HepG2 (cell line): ENCODE measurements around the gene GMNN. TPM values are rescaled to one million over a fixed set of nuclear protein-coding genes. Genes with fewer than 3 reads are reported as not detected.
A peak's percentile ranks its signal among the peaks of the same experiment; 100 is the strongest.

Experiments used
- BCL6 ChIP-seq: IDR thresholded peaks from 2 replicates; pipeline ENCODE4 v1.6.1; 2016; ENCODE audit warnings: missing genetic modification reagents, missing compliant biosample characterization
- HNF4A ChIP-seq: sonication (generic); formaldehyde crosslinking; IDR thresholded peaks from 2 replicates; pipeline ENCODE4 v1.4.0; 2020; ENCODE audit warnings: missing genetic modification reagents
- RARA ChIP-seq: IDR thresholded peaks from 2 replicates; pipeline ENCODE4 v1.6.1; 2016; ENCODE audit warnings: missing genetic modification reagents, missing compliant biosample characterization
- TBX3 ChIP-seq: fragments of 450-650 bp; IDR thresholded peaks from 2 replicates; pipeline ENCODE4 v1.6.1; 2017; ENCODE audit warnings: antibody characterized with exemption, mild to moderate bottlenecking, inconsistent platforms, borderline replicate concordance
- ZBTB1 ChIP-seq: sonication (generic); formaldehyde crosslinking; IDR thresholded peaks from 2 replicates; pipeline ENCODE4 v1.4.0; 2020; ENCODE audit warnings: missing genetic modification reagents, borderline replicate concordance
- ZMYM4 ChIP-seq: sonication (generic); formaldehyde crosslinking; IDR thresholded peaks from 2 replicates; pipeline ENCODE4 v1.8.1; 2023; ENCODE audit warnings: mild to moderate bottlenecking, missing genetic modification reagents
- ZNF230 ChIP-seq: sonication (generic); formaldehyde crosslinking; IDR thresholded peaks from 2 replicates; pipeline ENCODE4 v1.4.0; 2020; ENCODE audit warnings: mild to moderate bottlenecking, missing genetic modification reagents
- ZNF264 ChIP-seq: sonication (generic); formaldehyde crosslinking; IDR thresholded peaks from 2 replicates; pipeline ENCODE4 v1.4.0; 2020; ENCODE audit warnings: missing genetic modification reagents
- ZNF567 ChIP-seq: sonication (generic); formaldehyde crosslinking; IDR thresholded peaks from 2 replicates; pipeline ENCODE4 v1.8.1; 2023; ENCODE audit warnings: mild to moderate bottlenecking, missing genetic modification reagents, borderline replicate concordance
- ZNF569 ChIP-seq: sonication (generic); formaldehyde crosslinking; IDR thresholded peaks from 2 replicates; pipeline ENCODE4 v1.5.0; 2020; ENCODE audit warnings: mild to moderate bottlenecking, missing genetic modification reagents, moderate library complexity, borderline replicate concordance
- ZNF660 ChIP-seq: sonication (generic); formaldehyde crosslinking; IDR thresholded peaks from 2 replicates; pipeline ENCODE4 v1.5.1; 2020; ENCODE audit warnings: mild to moderate bottlenecking, low read depth, missing genetic modification reagents, borderline replicate concordance
- ZNF790 ChIP-seq: sonication (generic); formaldehyde crosslinking; IDR thresholded peaks from 2 replicates; pipeline ENCODE4 v1.8.0; 2022; ENCODE audit warnings: missing genetic modification reagents, mild to moderate bottlenecking, borderline replicate concordance
- polyA plus RNA-seq, 8 experiments: library from polyadenylated mRNA; depleted of rRNA in 3 of 8; stranded (reverse) in 7 of 8; unstranded in 1 of 8; fragments of >200 nt; fragmentation: Illumina TruSeq in 4 of 8; extraction: Trizol in 4 of 8; gene quantifications; 2 replicates each; pipeline versions ENCODE4 v1.2.1 to v1.2.3, GENCODE V29; 2011 to 2016; ENCODE audit warnings: low read depth in 4 of 8, missing spikeins in 1 of 8, mixed read lengths in 1 of 8; ENCODE audit not compliant: insufficient read depth in 1 of 8
- total RNA-seq, 5 experiments: library from RNA; depleted of rRNA; stranded (reverse); fragments of >200 nt; fragmentation: Illumina TruSeq; extraction: Trizol; gene quantifications; 2 replicates each; pipeline ENCODE4 v1.2.3, GENCODE V29; 2016; ENCODE audit warnings: low read depth in 1 of 5
- TF ChIP-seq, protein P1 (sequence below): sonication (generic); formaldehyde crosslinking; IDR thresholded peaks from 2 replicates; pipeline ENCODE4 v1.5.1; 2020; ENCODE audit warnings: missing genetic modification reagents, mild to moderate bottlenecking, borderline replicate concordance
- TF ChIP-seq, protein P2 (sequence below): sonication (generic); formaldehyde crosslinking; IDR thresholded peaks from 2 replicates; pipeline ENCODE4 v1.5.0; 2020; ENCODE audit warnings: mild to moderate bottlenecking, missing genetic modification reagents
- TF ChIP-seq, protein P3 (sequence below): sonication (generic); formaldehyde crosslinking; IDR thresholded peaks from 2 replicates; pipeline ENCODE4 v1.4.0; 2020; ENCODE audit warnings: missing genetic modification reagents
- TF ChIP-seq, protein P4 (sequence below): sonication (generic); formaldehyde crosslinking; IDR thresholded peaks from 2 replicates; pipeline ENCODE4 v1.5.1; 2020; ENCODE audit warnings: mild to moderate bottlenecking, missing genetic modification reagents
- TF ChIP-seq, protein P5 (sequence below): sonication (generic); formaldehyde crosslinking; IDR thresholded peaks from 2 replicates; pipeline ENCODE4 v1.5.0; 2020; ENCODE audit warnings: mild to moderate bottlenecking, missing genetic modification reagents

Gene GMNN
- total and polyA plus RNA-seq, 2 of the 13 experiments (the other 11 are each of a cell fraction or from before 2014, with no cell fraction given) = 61.8 to 154 TPM

DNA sequence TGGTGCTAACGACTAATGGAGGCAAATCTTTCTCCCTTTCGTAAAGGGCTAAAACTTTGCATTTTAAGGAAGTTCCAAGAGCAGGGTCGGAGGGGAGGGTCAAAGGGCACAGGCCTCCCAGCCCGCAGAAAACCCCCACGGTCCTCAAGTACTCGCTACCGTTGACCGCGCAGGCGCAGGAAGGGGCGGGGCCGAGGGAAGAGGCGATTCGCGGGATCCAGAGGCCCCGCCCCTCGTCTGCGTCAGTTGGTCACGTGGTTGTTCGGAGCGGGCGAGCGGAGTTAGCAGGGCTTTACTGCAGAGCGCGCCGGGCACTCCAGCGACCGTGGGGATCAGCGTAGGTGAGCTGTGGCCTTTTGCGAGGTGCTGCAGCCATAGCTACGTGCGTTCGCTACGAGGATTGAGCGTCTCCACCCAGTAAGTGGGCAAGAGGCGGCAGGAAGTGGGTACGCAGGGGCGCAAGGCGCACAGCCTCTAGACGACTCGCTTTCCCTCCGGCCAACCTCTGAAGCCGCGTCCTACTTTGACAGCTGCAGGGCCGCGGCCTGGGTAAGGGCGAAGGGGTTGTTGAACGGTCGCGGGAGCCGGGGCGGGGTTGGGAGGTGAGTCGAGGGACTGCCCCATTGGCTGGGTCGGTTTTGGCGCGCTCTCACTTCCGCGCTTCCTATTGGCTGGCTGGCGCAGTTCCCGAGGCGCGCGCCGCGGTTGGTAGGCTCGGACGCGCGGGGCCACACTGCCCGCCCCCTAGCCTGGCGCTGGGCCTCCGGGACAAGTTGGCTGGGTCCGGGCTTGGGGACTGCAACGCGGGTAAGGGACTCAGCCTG is at the start of gene GMNN (continued):
- TF ChIP-seq, protein P1, sequence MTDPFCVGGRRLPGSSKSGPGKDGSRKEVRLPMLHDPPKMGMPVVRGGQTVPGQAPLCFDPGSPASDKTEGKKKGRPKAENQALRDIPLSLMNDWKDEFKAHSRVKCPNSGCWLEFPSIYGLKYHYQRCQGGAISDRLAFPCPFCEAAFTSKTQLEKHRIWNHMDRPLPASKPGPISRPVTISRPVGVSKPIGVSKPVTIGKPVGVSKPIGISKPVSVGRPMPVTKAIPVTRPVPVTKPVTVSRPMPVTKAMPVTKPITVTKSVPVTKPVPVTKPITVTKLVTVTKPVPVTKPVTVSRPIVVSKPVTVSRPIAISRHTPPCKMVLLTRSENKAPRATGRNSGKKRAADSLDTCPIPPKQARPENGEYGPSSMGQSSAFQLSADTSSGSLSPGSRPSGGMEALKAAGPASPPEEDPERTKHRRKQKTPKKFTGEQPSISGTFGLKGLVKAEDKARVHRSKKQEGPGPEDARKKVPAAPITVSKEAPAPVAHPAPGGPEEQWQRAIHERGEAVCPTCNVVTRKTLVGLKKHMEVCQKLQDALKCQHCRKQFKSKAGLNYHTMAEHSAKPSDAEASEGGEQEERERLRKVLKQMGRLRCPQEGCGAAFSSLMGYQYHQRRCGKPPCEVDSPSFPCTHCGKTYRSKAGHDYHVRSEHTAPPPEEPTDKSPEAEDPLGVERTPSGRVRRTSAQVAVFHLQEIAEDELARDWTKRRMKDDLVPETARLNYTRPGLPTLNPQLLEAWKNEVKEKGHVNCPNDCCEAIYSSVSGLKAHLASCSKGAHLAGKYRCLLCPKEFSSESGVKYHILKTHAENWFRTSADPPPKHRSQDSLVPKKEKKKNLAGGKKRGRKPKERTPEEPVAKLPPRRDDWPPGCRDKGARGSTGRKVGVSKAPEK (CRISPR knock-in tag) = no peak
- TF ChIP-seq, protein P2, sequence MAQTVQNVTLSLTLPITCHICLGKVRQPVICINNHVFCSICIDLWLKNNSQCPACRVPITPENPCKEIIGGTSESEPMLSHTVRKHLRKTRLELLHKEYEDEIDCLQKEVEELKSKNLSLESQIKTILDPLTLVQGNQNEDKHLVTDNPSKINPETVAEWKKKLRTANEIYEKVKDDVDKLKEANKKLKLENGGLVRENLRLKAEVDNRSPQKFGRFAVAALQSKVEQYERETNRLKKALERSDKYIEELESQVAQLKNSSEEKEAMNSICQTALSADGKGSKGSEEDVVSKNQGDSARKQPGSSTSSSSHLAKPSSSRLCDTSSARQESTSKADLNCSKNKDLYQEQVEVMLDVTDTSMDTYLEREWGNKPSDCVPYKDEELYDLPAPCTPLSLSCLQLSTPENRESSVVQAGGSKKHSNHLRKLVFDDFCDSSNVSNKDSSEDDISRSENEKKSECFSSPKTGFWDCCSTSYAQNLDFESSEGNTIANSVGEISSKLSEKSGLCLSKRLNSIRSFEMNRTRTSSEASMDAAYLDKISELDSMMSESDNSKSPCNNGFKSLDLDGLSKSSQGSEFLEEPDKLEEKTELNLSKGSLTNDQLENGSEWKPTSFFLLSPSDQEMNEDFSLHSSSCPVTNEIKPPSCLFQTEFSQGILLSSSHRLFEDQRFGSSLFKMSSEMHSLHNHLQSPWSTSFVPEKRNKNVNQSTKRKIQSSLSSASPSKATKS (CRISPR knock-in tag) = peak; percentile 97
- TF ChIP-seq HNF4A (peak; percentile 76), ZMYM4 (CRISPR knock-in tag) (peak; percentile 99), ZNF230 (CRISPR knock-in tag) (peak; percentile 95), ZNF567 (no peak; the same call in 1 of the 2 replicates), ZBTB1 (CRISPR knock-in tag) (no peak), TBX3 (peak; percentile 15; the same call in 1 of the 2 replicates), ZNF660 (peak; percentile 29; the same call in 1 of the 2 replicates), RARA (CRISPR knock-in tag) (peak; percentile 36; the same call in 1 of the 2 replicates), ZNF569 (peak; percentile 97; the same call in 1 of the 2 replicates), BCL6 (CRISPR knock-in tag) (peak; percentile 20), ZNF264 (CRISPR knock-in tag) (peak; percentile 46; the same call in 1 of the 2 replicates), ZNF790 (CRISPR knock-in tag) (0 out of 2 replicates have a peak, but pooled peaks have one; percentile 20)
- TF ChIP-seq, protein P3, sequence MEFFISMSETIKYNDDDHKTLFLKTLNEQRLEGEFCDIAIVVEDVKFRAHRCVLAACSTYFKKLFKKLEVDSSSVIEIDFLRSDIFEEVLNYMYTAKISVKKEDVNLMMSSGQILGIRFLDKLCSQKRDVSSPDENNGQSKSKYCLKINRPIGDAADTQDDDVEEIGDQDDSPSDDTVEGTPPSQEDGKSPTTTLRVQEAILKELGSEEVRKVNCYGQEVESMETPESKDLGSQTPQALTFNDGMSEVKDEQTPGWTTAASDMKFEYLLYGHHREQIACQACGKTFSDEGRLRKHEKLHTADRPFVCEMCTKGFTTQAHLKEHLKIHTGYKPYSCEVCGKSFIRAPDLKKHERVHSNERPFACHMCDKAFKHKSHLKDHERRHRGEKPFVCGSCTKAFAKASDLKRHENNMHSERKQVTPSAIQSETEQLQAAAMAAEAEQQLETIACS = peak; percentile 62
- TF ChIP-seq, protein P4, sequence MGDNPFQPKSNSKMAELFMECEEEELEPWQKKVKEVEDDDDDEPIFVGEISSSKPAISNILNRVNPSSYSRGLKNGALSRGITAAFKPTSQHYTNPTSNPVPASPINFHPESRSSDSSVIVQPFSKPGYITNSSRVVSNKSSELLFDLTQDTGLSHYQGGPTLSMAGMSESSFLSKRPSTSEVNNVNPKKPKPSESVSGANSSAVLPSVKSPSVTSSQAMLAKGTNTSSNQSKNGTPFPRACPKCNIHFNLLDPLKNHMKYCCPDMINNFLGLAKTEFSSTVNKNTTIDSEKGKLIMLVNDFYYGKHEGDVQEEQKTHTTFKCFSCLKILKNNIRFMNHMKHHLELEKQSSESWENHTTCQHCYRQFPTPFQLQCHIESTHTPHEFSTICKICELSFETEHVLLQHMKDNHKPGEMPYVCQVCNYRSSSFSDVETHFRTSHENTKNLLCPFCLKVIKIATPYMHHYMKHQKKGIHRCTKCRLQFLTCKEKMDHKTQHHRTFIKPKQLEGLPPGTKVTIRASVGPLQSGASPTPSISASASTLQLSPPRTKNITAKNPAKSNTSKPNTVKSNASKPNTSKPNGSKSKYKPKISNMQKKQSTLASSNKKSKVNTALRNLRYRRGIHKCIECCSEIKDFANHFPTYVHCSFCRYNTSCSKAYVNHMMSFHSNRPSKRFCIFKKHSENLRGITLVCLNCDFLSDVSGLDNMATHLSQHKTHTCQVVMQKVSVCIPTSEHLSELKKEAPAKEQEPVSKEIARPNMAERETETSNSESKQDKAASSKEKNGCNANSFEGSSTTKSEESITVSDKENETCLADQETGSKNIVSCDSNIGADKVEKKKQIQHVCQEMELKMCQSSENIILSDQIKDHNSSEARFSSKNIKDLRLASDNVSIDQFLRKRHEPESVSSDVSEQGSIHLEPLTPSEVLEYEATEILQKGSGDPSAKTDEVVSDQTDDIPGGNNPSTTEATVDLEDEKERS (CRISPR knock-in tag) = no peak
- TF ChIP-seq, protein P5, sequence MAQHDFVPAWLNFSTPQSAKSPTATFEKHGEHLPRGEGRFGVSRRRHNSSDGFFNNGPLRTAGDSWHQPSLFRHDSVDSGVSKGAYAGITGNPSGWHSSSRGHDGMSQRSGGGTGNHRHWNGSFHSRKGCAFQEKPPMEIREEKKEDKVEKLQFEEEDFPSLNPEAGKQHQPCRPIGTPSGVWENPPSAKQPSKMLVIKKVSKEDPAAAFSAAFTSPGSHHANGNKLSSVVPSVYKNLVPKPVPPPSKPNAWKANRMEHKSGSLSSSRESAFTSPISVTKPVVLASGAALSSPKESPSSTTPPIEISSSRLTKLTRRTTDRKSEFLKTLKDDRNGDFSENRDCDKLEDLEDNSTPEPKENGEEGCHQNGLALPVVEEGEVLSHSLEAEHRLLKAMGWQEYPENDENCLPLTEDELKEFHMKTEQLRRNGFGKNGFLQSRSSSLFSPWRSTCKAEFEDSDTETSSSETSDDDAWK (CRISPR knock-in tag) = no peak
